PC-3 (cell line): Measurements from ENCODE around the gene KIAA0513. TPM values are rescaled to one million over a fixed set of nuclear protein-coding genes. Genes with fewer than 3 reads are reported as not detected.

Source experiments
- ATAC-seq: fragments of 200-7000 bp; cut with Tn5 transposase; 2 replicates; pipeline ENCODE4 v1.9.1; 2020; ENCODE audit warnings: mild to moderate bottlenecking, moderate library complexity
- BruUV-seq: library from RNA; stranded (reverse); fragments of 400-500 nt; replicated peaks from 2 replicates; lab custom pipeline; 2021; lab: Mats Ljungman, UMichigan
- CTCF ChIA-PET: fragments of 300-600 bp; sonication (Branson Sonifier 250); formaldehyde crosslinking; loops from one replicate; lab custom pipeline; 2022; ENCODE audit warnings: antibody characterized with exemption; lab: Charles Lee
- POLR2A ChIA-PET: fragments of 300-600 bp; sonication (Branson Sonifier 250); formaldehyde crosslinking; loops from one replicate; lab custom pipeline; 2022; ENCODE audit warnings: antibody characterized with exemption; ENCODE audit not compliant: unreplicated experiment; lab: Charles Lee
- DNase-seq: peaks from one replicate; pipeline ENCODE4 v3.0.0-alpha.2; 2015
- H2AFZ ChIP-seq: fragments of 300-600 bp; sonication (generic); 2 replicates; pipeline ENCODE4 v1.6.0; 2016; ENCODE audit warnings: antibody characterized with exemption, low read length
- H3F3A ChIP-seq: fragments of 300-600 bp; sonication (generic); one replicate; pipeline ENCODE4 v1.6.0; 2017; ENCODE audit warnings: antibody characterized with exemption, low read length, control low read depth, mild to moderate bottlenecking; ENCODE audit not compliant: unreplicated experiment
- H3K27ac ChIP-seq: fragments of 300-600 bp; sonication (generic); 2 replicates; pipeline ENCODE4 v1.5.1; 2016; ENCODE audit warnings: mild to moderate bottlenecking, low read length
- H3K27me3 ChIP-seq: fragments of 300-600 bp; sonication (generic); 2 replicates; pipeline ENCODE4 v1.6.1; 2016; ENCODE audit warnings: low read length, mixed read lengths
- H3K36me3 ChIP-seq: fragments of 300-600 bp; sonication (generic); 2 replicates; pipeline ENCODE4 v1.6.1; 2016; ENCODE audit warnings: low read depth, mixed run types, low read length, mixed read lengths
- H3K4me1 ChIP-seq: fragments of 300-600 bp; sonication (generic); 2 replicates; pipeline ENCODE4 v1.5.1; 2016; ENCODE audit warnings: low read length; ENCODE audit not compliant: insufficient read depth
- H3K4me2 ChIP-seq: fragments of 300-600 bp; sonication (generic); 2 replicates; pipeline ENCODE4 v1.6.0; 2016; ENCODE audit warnings: low read length
- H3K4me3 ChIP-seq: fragments of 300-600 bp; sonication (generic); 2 replicates; pipeline ENCODE4 v1.5.1; 2016; ENCODE audit warnings: mild to moderate bottlenecking, low read length, mixed read lengths
- H3K79me2 ChIP-seq: fragments of 300-600 bp; sonication (generic); 2 replicates; pipeline ENCODE4 v1.6.1; 2017; ENCODE audit warnings: low read length, mixed read lengths
- H3K9ac ChIP-seq: fragments of 300-600 bp; sonication (generic); 2 replicates; pipeline ENCODE4 v1.6.0; 2016; ENCODE audit warnings: mild to moderate bottlenecking, low read length
- H3K9me2 ChIP-seq: fragments of 300-600 bp; sonication (generic); replicated peaks from 2 replicates; pipeline ENCODE4 v1.6.1; 2016; ENCODE audit warnings: mixed run types, low read length, mixed read lengths
- H3K9me3 ChIP-seq: fragments of 300-600 bp; sonication (generic); 2 replicates; pipeline ENCODE4 v1.6.1; 2016; ENCODE audit warnings: low read length, mixed read lengths
- H4K20me1 ChIP-seq: fragments of 300-600 bp; sonication (generic); 2 replicates; pipeline ENCODE4 v1.6.1; 2016; ENCODE audit warnings: low read length, mixed read lengths
- CTCF ChIP-seq: fragments of 300-600 bp; sonication (generic); conservative IDR thresholded peaks from 2 replicates; pipeline ENCODE4 v1.5.1; 2017; ENCODE audit warnings: antibody characterized with exemption, low read depth, mild to moderate bottlenecking, low read length
- EZH2 ChIP-seq: fragments of 300-600 bp; sonication (generic); IDR thresholded peaks from one replicate; pipeline ENCODE4 v1.6.1; 2017; ENCODE audit warnings: antibody characterized with exemption, mild to moderate bottlenecking, low read length; ENCODE audit not compliant: unreplicated experiment
- EZH2phosphoT487 ChIP-seq: fragments of 300-600 bp; sonication (generic); IDR thresholded peaks from 2 replicates; pipeline ENCODE4 v1.6.1; 2018; ENCODE audit warnings: mild to moderate bottlenecking, antibody characterized with exemption, low read length, borderline replicate concordance
- intact Hi-C: fragments of 100-400 bp; cut with micrococcal nuclease; formaldehyde crosslinking; loops from 2 replicates; pipeline ENCODE4 v1.9.0; 2023
- total RNA-seq: library from RNA; depleted of rRNA; stranded (reverse); fragments of >200 nt; gene quantifications from 2 replicates; pipeline ENCODE4 v1.2.3, GENCODE V29; 2014

The KIAA0513 gene
- total RNA-seq, 1 experiment from 2014 or later, result 7.8 TPM

DNA sequence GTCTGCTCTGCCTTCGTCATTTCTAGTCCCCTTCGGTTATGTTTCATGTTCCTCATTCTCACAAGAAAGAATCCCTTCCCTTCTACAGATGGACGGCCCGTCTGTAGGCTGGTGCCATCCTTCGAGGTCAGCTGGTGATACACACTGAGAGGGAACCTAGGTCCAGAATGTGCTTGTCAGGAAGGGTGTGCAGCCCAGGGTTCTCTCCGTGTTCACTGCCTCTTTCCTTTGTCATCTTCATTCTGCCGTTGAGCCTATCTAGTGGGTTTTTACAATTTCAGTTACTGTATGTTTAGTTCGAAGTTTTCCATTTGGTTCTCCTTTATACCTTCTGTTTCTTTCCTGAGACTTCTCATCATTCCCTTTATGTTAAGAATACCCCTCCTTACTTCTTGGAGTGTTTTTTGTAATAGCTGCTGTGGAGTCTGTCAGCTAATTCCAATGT lies 18.9 kb downstream of the KIAA0513 start:
- DNase-seq (no peak), ATAC-seq (no peak)
- no peak overlapping the region for H3K4me2 ChIP-seq
- H3K27ac ChIP-seq, result no peak overlapping the region
- no peak overlapping the region for H3K9ac ChIP-seq
- no peaks in the 10 kb centered on the region for H3K36me3 ChIP-seq
- POLR2A ChIA-PET, result no interaction called here
- H2AFZ ChIP-seq, result no peak overlapping the region
- no peaks in the 10 kb centered on the region for H3K27me3 ChIP-seq
- no peaks in the 10 kb centered on the region for H3K79me2 ChIP-seq
- no peaks in the 10 kb centered on the region for H4K20me1 ChIP-seq
- no peak overlapping the region for H3K4me3 ChIP-seq
- H3K9me3 ChIP-seq, result no peaks in the 10 kb centered on the region
- BruUV-seq, result no TSS peak
- no peaks in the 10 kb centered on the region for H3F3A ChIP-seq
- H3K4me1 ChIP-seq, result no peaks in the 10 kb centered on the region
- no peaks in the 10 kb centered on the region for H3K9me2 ChIP-seq
- CTCF ChIA-PET, result no interaction called here
- intact Hi-C loops, result no loop called here
- no peak for TF ChIP-seq EZH2phosphoT487

GRCh38 chr16:85046931-85047866 lies 19.6 kb downstream of the KIAA0513 start:
- POLR2A ChIA-PET, result no interaction called here
- TF ChIP-seq EZH2phosphoT487, result no peak
- TF ChIP-seq EZH2, result no peak
- TF ChIP-seq CTCF, result no peak
- H3K9me3 ChIP-seq, result no peaks in the 10 kb centered on the region
- no peaks in the 10 kb centered on the region for H3K4me1 ChIP-seq
- DNase-seq (no peak), ATAC-seq (no peak)
- no peaks in the 10 kb centered on the region for H3F3A ChIP-seq
- H4K20me1 ChIP-seq, result no peaks in the 10 kb centered on the region
- H3K36me3 ChIP-seq, result no peaks in the 10 kb centered on the region
- no peaks in the 10 kb centered on the region for H3K79me2 ChIP-seq
- no peak overlapping the region for H3K27ac ChIP-seq
- H2AFZ ChIP-seq, result no peak overlapping the region
- H3K4me3 ChIP-seq, result no peak overlapping the region
- no TSS peak for BruUV-seq
- no peak overlapping the region for H3K4me2 ChIP-seq
- no peaks in the 10 kb centered on the region for H3K9me2 ChIP-seq
- no peak overlapping the region for H3K9ac ChIP-seq
- CTCF ChIA-PET, result no interaction called here
- no peaks in the 10 kb centered on the region for H3K27me3 ChIP-seq
- intact Hi-C loops, result no loop called here

- CTCF ChIA-PET, result no interaction called here
- Histone ChIP-seq H2AFZ (no peak overlapping the region), H3K36me3 (no peaks in the 10 kb centered on the region), H3K4me2 (no peak overlapping the region), H3K9me2 (no peaks in the 10 kb centered on the region), H3K9me3 (no peaks in the 10 kb centered on the region), H3K27me3 (no peaks in the 10 kb centered on the region), H4K20me1 (no peaks in the 10 kb centered on the region), H3K27ac (no peak overlapping the region), H3K4me3 (no peak overlapping the region), H3K4me1 (no peaks in the 10 kb centered on the region), H3F3A (no peaks in the 10 kb centered on the region), H3K9ac (no peak overlapping the region), H3K79me2 (no peaks in the 10 kb centered on the region)
- no peak for ATAC-seq
- no TSS peak for BruUV-seq
- POLR2A ChIA-PET, result no interaction called here
- TF ChIP-seq EZH2, result no peak
- no peak for TF ChIP-seq EZH2phosphoT487
- no peak for TF ChIP-seq CTCF
- intact Hi-C loops, result no loop called here
- no peak for DNase-seq
Observed at GRCh38 chr16:85047867-85048455, 20.4 kb downstream of the KIAA0513 start.
